Type B pancreatic cell (in vitro differentiated cells): Measurements from ENCODE around the gene INPP4B. TPM values are rescaled to one million over a fixed set of nuclear protein-coding genes. Genes with fewer than 3 reads are reported as not detected.
"Not testable (repeated sequence)": the region's sequence is repeated elsewhere in the genome, so short reads cannot be mapped to it uniquely, and the experiment has no call there.

Experiments used
- DNase-seq: peaks from one replicate; pipeline ENCODE4 v3.0.0; 2021; ENCODE audit warnings: mixed read lengths; ENCODE audit not compliant: unreplicated experiment; ENCODE audit errors: extremely low spot score
- H3K27ac Mint-ChIP-seq: 2 replicates; pipeline ENCODE4 v1.8.0; 2021; ENCODE audit warnings: mild to moderate bottlenecking, mixed read lengths
- H3K27me3 Mint-ChIP-seq: 2 replicates; pipeline ENCODE4 v1.8.0; 2021; ENCODE audit warnings: mixed read lengths
- H3K36me3 Mint-ChIP-seq: 2 replicates; pipeline ENCODE4 v1.8.0; 2021; ENCODE audit warnings: mixed read lengths
- H3K4me1 Mint-ChIP-seq: one replicate; pipeline ENCODE4 v1.8.0; 2021; ENCODE audit warnings: mixed read lengths; ENCODE audit not compliant: unreplicated experiment
- H3K4me3 Mint-ChIP-seq: 2 replicates; pipeline ENCODE4 v1.8.0; 2021; ENCODE audit warnings: mild to moderate bottlenecking, mixed read lengths
- H3K9me3 Mint-ChIP-seq: 2 replicates; pipeline ENCODE4 v1.8.0; 2021; ENCODE audit warnings: mixed read lengths
- total RNA-seq: library from RNA; stranded (reverse); gene quantifications from 2 replicates; pipeline ENCODE4 v1.2.1, GENCODE V29; 2021; ENCODE audit warnings: low replicate concordance
- TF ChIP-seq, protein P1 (sequence below): fragments of 200-600 bp; sonication (generic); conservative IDR thresholded peaks from 2 replicates; pipeline ENCODE4 v1.5.0; 2021; ENCODE audit warnings: antibody characterized with exemption, mild to moderate bottlenecking

The INPP4B gene
- total RNA-seq, 1 donor from 2014 or later: 9.0 TPM

DNA sequence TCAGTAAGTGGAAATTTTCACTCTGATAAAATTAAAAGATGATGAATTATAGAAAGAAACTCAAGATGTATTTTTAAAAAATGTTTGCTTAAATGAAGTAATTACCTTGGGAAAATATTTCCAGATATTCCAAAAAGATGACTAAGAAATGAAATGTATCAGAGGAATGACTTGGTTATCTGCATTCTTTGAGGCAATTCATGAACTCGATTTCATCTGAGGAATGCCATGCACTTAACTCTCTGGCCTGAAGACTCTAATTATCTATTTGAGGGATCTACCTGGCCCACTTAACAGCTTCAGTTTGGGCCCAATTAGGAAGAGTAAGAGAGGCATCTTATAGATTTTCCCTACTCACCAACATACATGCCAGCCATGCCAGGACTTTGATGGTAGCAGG lies 182.3 kb downstream of the INPP4B start:
- Mint-ChIP-seq H3K9me3 (no peaks in the 10 kb centered on the region), H3K4me3 (no peak overlapping the region)

DNA sequence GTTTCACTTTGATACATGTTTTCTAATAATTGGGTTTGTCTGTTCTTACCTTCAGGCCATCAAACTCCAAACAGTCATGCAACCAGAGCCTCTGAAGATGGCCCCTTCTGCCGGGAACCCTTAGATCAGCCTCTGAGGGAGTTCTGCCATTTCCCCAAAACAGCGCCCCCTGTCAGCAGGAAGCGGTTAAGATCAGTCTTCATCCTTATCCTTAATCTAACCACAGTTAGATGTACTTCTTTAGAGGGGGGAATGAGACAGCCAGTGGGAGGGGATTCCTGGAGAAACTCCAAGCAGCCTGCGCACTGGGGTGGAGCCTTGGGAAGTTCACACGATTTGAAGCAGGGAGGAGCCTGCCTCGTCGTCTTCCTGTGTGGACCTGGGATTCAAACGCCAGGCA lies 185.4 kb downstream of the INPP4B start:
- DNase-seq: no peak
- no peaks in the 10 kb centered on the region for H3K4me1 Mint-ChIP-seq
- H3K27ac Mint-ChIP-seq: no peak overlapping the region
- no peak overlapping the region for H3K4me3 Mint-ChIP-seq
- no peaks in the 10 kb centered on the region for H3K36me3 Mint-ChIP-seq
- no peaks in the 10 kb centered on the region for H3K27me3 Mint-ChIP-seq
- TF ChIP-seq, protein P1, sequence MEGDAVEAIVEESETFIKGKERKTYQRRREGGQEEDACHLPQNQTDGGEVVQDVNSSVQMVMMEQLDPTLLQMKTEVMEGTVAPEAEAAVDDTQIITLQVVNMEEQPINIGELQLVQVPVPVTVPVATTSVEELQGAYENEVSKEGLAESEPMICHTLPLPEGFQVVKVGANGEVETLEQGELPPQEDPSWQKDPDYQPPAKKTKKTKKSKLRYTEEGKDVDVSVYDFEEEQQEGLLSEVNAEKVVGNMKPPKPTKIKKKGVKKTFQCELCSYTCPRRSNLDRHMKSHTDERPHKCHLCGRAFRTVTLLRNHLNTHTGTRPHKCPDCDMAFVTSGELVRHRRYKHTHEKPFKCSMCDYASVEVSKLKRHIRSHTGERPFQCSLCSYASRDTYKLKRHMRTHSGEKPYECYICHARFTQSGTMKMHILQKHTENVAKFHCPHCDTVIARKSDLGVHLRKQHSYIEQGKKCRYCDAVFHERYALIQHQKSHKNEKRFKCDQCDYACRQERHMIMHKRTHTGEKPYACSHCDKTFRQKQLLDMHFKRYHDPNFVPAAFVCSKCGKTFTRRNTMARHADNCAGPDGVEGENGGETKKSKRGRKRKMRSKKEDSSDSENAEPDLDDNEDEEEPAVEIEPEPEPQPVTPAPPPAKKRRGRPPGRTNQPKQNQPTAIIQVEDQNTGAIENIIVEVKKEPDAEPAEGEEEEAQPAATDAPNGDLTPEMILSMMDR: peak; percentile 28
- H3K9me3 Mint-ChIP-seq: no peaks in the 10 kb centered on the region

More for the DNA sequence above, 182.3 kb downstream of the INPP4B start:
- no peaks in the 10 kb centered on the region for H3K4me1 Mint-ChIP-seq
- H3K27ac Mint-ChIP-seq: no peak overlapping the region
- DNase-seq: no peak
- H3K27me3 Mint-ChIP-seq: no peaks in the 10 kb centered on the region
- H3K36me3 Mint-ChIP-seq: no peaks in the 10 kb centered on the region
- TF ChIP-seq, protein P1: no peak

DNA sequence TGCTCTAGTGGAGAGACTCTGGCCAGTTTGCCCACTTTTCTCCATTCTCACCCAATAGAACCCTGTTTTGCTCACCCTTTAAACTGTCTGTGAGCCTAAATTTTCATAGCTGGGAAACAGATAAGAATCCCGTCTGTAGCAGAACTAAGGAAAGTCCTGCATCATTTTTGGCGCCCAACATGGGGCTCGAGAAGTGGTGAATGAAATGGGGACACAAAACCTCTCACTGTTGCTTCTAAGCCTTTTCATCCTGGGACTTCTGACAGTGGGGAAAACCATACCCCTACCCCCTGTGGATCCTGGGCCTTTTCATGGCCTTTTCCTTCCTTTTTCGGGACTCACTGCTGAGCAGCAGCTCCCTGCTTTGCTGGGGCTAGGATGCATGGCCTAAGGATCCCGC lies 189.9 kb downstream of the INPP4B start:
- Mint-ChIP-seq H3K9me3 (no peaks in the 10 kb centered on the region), H3K27me3 (no peaks in the 10 kb centered on the region), H3K4me3 (no peak overlapping the region), H3K36me3 (peaks cover 4% of the 10 kb centered on the region), H3K4me1 (no peaks in the 10 kb centered on the region), H3K27ac (no peak overlapping the region)
- TF ChIP-seq, protein P1: no peak
- DNase-seq: no peak

DNA sequence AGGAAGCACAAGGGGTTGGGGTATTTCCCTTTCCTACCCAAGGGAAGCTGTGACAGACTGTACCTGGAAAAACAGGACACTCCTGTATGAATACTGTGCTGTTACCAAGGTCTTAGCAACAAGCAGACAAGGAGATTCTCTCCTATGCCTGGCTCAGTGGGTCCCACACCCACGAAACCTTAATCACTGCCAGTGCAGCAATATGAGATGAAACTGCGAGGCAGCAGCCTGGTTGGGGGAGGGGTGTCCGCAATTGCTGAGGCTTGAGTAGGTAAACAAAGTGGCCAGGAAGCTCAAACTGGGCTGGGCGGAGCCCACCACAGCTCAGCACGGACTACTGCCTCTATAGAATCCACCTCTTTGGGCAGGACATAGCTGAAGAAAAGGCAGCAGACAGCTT lies 197.7 kb downstream of the INPP4B start:
- H3K4me1 Mint-ChIP-seq: no peaks in the 10 kb centered on the region

DNA sequence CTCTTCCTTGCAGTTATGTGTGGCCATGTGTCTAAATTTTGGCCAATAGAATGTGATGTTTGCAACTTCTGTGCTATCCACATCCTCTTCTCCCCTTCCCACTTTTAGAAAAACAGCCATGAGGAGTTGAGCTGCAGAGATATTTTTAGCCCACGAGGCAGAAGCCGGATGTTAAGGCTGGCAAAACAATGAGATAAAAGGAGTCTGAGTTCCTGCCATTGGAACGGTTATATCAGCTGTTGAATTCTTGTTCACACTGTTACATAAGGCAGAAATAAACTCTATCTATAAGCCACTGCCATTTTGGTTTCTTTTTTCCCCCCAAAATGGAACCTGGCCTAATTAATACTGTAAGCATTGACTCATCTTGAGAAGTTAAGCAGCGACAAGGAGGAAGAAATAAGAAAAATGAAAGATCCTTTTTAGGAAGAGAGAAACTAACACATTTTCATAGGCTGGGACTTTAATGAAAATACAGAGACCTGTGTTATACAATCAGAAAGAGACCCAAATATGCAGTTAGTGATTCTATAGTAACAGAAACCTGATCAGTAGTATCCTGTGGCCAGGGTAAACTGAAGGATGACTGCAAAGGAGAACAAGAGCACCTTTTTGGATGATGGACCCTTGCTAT lies 200.5 kb downstream of the INPP4B start:
- no peak for DNase-seq
- no peak overlapping the region for H3K27ac Mint-ChIP-seq
- H3K9me3 Mint-ChIP-seq: no peaks in the 10 kb centered on the region
- no peaks in the 10 kb centered on the region for H3K36me3 Mint-ChIP-seq
- no peaks in the 10 kb centered on the region for H3K27me3 Mint-ChIP-seq
- TF ChIP-seq, protein P1: no peak
- H3K4me3 Mint-ChIP-seq: no peak overlapping the region
- no peaks in the 10 kb centered on the region for H3K4me1 Mint-ChIP-seq

More for the DNA sequence above, 197.7 kb downstream of the INPP4B start:
- no peaks in the 10 kb centered on the region for H3K36me3 Mint-ChIP-seq
- no peaks in the 10 kb centered on the region for H3K27me3 Mint-ChIP-seq
- no peak overlapping the region for H3K27ac Mint-ChIP-seq
- TF ChIP-seq, protein P1: no peak
- no peak overlapping the region for H3K4me3 Mint-ChIP-seq
- no peak for DNase-seq
- H3K9me3 Mint-ChIP-seq: no peaks in the 10 kb centered on the region

DNA sequence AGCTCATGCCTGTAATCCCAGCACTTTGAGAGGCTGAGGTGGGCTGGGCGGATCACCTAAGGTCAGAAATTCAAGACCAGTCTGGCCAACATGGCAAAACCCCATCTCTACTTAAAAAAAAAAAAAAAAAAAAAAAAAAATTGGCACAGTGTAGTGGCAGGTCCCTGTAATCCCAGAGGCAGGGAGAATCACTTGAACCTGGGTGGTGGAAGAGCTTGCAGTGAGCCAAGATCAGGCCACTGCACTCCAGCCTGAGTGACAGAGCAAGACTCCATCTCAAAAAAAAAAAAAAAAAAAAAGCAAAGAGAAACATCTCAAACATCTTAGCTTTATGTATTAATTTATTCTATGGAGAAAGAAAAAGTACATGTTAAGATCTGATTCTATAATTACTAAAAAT lies 201.5 kb downstream of the INPP4B start:
- not testable (repeated sequence) for H3K27ac Mint-ChIP-seq, H3K36me3 Mint-ChIP-seq, H3K4me1 Mint-ChIP-seq, H3K4me3 Mint-ChIP-seq, H3K27me3 Mint-ChIP-seq, DNase-seq, H3K9me3 Mint-ChIP-seq
